GM12873 (cell line): ENCODE measurements around the gene TAS2R42.

Experiments used
- CTCF ChIP-seq: IDR thresholded peaks from 2 replicates; pipeline ENCODE4 v1.5.1; 2012; ENCODE audit warnings: low read depth, mild to moderate bottlenecking, moderate library complexity, low read length, control low read depth; ENCODE audit not compliant: insufficient read depth; ENCODE audit errors: missing control alignments

TAS2R42 gene

GRCh38 chr12:11147420-11147819 is 39.3 kb downstream of the TAS2R42 start:
- TF ChIP-seq CTCF: no peak

- TF ChIP-seq CTCF: no peak
Observed at GRCh38 chr12:11144297-11144696, 42.4 kb downstream of the TAS2R42 start.

GRCh38 chr12:11143352-11143751 is 43.4 kb downstream of the TAS2R42 start:
- no peak for TF ChIP-seq CTCF

- TF ChIP-seq CTCF: no peak
Observed at GRCh38 chr12:11136075-11136474, 50.7 kb downstream of the TAS2R42 start.
